Thyroid gland (tissue), 4 donors: ENCODE results near the gene HSD17B1.

Source experiments
- CTCF ChIP-seq, 6 experiments: fragments of 200-600 bp in 3 of 6; fragments of 450-650 bp in 3 of 6; sonication (generic) in 3 of 6; IDR thresholded peaks; one replicate each; pipeline ENCODE4 v1.5.1; 2016 to 2019; ENCODE audit warnings: antibody characterized with exemption in 6 of 6, mild to moderate bottlenecking in 2 of 6, inconsistent platforms in 1 of 6, moderate library complexity in 1 of 6
- POLR2A ChIP-seq, 2 donors: fragments of 450-650 bp; IDR thresholded peaks; one replicate each; pipeline ENCODE4 v1.6.1; 2017; ENCODE audit warnings: antibody characterized with exemption in 2 of 2, mild to moderate bottlenecking in 2 of 2, moderate library complexity in 1 of 2

- TF ChIP-seq CTCF (IDR thresholded peaks at IDR 0.05): peak in 5 of 6 experiments; percentile 39 to 78 (median 66)
- TF ChIP-seq POLR2A (IDR thresholded peaks at IDR 0.05): no peak
These were observed 25.7 kb downstream of the HSD17B1 start for GRCh38 chr17:42578282-42578869.
